ENCODE results near the gene ASB2.

ASB2 gene

DNA sequence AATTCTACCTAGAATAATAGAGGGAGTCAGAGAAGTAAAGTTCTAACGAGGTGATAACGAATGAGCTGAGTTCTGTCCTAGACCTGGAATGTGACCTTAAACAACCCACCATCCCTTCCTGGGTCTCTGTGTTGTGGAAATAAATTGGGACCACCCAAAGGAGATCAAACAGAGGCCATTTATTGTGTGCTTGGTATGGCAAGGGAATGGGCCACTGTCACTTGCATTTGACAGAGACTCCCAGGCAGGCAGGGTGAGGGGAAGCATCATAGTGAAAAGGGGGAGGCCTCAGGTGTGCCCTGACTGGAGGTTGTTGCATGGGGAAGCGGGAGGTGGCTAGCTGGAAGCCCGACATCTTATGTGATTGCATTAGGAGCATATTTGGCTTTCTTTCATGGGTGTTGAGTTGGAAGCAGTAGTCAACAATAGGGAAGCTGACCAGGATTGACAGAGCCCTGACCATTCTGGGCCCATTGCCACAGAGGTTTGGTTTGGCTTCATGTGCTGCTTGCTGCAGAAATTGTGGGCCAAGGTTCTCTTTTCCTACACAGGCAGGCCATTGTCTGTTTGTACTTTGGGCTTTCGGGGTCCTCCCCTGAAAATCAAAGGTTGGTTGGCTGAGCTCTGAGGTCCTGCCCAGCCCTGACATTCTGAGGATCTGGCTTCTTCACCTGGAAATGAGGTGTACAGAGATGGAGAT lies 66.8 kb downstream of the ASB2 start:
- TF ChIP-seq, protein P1, sequence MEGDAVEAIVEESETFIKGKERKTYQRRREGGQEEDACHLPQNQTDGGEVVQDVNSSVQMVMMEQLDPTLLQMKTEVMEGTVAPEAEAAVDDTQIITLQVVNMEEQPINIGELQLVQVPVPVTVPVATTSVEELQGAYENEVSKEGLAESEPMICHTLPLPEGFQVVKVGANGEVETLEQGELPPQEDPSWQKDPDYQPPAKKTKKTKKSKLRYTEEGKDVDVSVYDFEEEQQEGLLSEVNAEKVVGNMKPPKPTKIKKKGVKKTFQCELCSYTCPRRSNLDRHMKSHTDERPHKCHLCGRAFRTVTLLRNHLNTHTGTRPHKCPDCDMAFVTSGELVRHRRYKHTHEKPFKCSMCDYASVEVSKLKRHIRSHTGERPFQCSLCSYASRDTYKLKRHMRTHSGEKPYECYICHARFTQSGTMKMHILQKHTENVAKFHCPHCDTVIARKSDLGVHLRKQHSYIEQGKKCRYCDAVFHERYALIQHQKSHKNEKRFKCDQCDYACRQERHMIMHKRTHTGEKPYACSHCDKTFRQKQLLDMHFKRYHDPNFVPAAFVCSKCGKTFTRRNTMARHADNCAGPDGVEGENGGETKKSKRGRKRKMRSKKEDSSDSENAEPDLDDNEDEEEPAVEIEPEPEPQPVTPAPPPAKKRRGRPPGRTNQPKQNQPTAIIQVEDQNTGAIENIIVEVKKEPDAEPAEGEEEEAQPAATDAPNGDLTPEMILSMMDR (IDR thresholded peaks at IDR 0.05) = no peak
- Mint-ChIP-seq H3K4me1 (no peaks in the 10 kb centered on the region), H3K9me3 (peaks cover 4% of the 10 kb centered on the region), H3K27me3 (ENCODE audit: low read depth, poor library complexity) (peaks cover 16% of the 10 kb centered on the region), H3K36me3 (ENCODE audit: low read depth) (no peaks in the 10 kb centered on the region), H3K27ac (peak overlapping the region; percentile 19), H3K4me3 (no peak overlapping the region)
- no peak for DNase-seq

- no peaks in the 10 kb centered on the region for H3K9me3 Mint-ChIP-seq
- TF ChIP-seq, protein P1 (IDR thresholded peaks at IDR 0.05) = peak; percentile 67
- DNase-seq = peak; percentile 72
- H3K27me3 Mint-ChIP-seq (ENCODE audit: low read depth, poor library complexity) = peaks cover 12% of the 10 kb centered on the region
- H3K4me1 Mint-ChIP-seq = peaks cover 19% of the 10 kb centered on the region
- H3K36me3 Mint-ChIP-seq (ENCODE audit: low read depth) = no peaks in the 10 kb centered on the region
- no peak overlapping the region for H3K27ac Mint-ChIP-seq
- H3K4me3 Mint-ChIP-seq = no peak overlapping the region
Observed at GRCh38 chr14:93906341-93907329, 69.7 kb downstream of the ASB2 start.

DNA sequence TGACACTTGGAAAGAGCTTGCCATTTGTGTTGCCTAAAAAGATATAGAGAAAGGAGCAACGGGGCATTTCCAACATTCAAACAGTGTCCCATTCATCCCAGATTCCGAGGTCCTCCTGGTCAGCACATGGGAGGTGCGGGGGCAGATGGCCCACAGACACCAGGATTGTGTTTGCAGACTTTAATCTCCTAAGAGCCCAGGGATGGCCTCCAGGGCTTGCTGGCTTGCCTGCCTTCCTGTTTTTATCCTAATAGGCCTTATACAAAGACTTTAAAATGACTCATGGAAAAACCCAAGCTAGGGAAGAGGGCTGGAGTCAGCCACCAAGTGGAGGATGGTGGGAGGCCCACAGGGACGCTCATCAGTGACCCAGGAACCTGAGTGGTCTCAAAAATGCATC lies 70.7 kb downstream of the ASB2 start:
- no peaks in the 10 kb centered on the region for H3K36me3 Mint-ChIP-seq (ENCODE audit: low read depth)
- DNase-seq = no peak
- no peak overlapping the region for H3K4me3 Mint-ChIP-seq
- H3K27me3 Mint-ChIP-seq (ENCODE audit: low read depth, poor library complexity) = peaks cover 12% of the 10 kb centered on the region
- H3K27ac Mint-ChIP-seq = no peak overlapping the region
- TF ChIP-seq, protein P1 (IDR thresholded peaks at IDR 0.05) = no peak
- no peaks in the 10 kb centered on the region for H3K9me3 Mint-ChIP-seq
- peaks cover 20% of the 10 kb centered on the region for H3K4me1 Mint-ChIP-seq

DNA sequence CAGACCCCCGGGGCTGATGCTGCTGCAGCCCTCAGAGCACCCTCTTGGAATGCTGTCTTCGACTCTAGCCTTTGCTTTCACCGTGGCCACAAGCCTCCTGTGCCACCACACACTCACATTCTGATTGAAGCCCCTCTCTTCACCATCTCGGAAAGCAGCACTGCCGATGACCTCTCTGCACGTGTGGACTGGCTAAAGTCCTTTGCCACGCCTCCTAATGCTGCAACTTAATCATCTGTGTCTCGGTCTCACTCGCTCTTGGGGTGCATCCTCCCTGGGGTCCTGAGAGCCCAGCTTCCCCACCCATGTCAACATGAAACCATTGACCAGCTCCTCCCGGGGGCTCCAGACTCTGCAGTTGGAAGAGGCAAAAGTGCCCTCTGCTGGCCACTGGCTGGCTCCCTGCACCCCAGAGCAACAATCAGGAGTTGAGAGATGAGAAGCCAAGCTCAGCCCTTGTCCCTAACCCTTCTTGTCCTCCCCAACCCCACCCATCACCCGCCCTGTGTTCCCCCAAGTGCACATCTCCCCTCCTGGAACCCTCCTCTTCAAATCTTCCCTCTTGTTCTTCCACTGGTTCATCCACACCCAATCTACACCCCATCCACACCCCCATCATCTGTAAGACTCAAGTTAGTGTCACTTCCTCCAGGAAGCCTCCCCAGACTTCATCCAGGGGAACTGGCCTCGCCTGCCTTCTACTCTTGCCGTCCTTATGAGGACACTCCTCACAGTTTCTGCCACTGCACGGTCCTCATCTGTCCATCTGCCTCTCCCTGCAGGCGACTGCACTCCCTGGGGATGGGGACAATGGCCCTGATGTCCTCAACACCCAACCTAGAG lies 72.8 kb downstream of the ASB2 start:
- no peaks in the 10 kb centered on the region for H3K9me3 Mint-ChIP-seq
- peak; percentile 61 for DNase-seq
- H3K4me3 Mint-ChIP-seq = peak overlapping the region; percentile 45
- TF ChIP-seq, protein P1 (IDR thresholded peaks at IDR 0.05) = peak; percentile 57
- no peaks in the 10 kb centered on the region for H3K36me3 Mint-ChIP-seq (ENCODE audit: low read depth)
- peaks cover 20% of the 10 kb centered on the region for H3K4me1 Mint-ChIP-seq
- peaks cover 12% of the 10 kb centered on the region for H3K27me3 Mint-ChIP-seq (ENCODE audit: low read depth, poor library complexity)
- peak overlapping the region; percentile 5 for H3K27ac Mint-ChIP-seq

DNA sequence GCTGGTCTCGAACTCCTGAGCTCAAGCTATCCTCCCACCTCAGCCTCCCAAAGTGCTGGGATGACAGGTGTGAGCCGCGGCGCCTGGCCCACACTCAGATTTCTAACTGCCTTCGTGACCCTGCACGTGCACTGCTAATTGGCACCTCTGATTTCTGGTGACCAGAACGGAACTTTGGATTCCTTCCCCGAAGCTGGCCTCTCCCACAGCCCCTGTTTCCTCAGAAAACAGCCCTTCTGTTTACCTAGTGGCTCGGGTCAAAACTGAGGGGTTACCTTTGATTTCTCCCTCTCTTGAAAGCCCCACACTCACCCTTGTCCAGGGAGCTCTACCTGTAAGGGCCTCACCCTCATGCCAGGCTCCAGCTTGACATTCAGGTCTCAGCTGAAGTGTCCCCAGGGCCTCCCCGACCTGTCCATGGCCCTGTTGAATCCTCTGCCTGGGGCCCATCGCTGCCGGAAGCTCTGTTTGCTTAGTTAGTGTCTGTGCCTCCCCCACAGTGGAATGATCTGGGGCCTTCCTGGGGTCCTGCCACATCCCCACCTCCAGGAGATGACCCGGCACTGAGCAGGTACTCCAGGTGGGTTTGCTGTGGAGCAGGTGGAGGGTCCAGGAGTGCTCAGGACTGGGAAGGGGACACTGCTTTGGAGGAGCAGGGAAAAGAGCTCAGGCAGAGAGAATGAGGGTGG lies 73.6 kb downstream of the ASB2 start:
- no peak for DNase-seq
- TF ChIP-seq, protein P1 (IDR thresholded peaks at IDR 0.05) = no peak
- Mint-ChIP-seq H3K9me3 (no peaks in the 10 kb centered on the region), H3K4me3 (no peak overlapping the region), H3K36me3 (ENCODE audit: low read depth) (no peaks in the 10 kb centered on the region), H3K27ac (peak overlapping the region; percentile 61), H3K4me1 (peaks cover 20% of the 10 kb centered on the region), H3K27me3 (ENCODE audit: low read depth, poor library complexity) (peaks cover 8% of the 10 kb centered on the region)
